Ishikawa (cell line): Measurements from ENCODE around the gene RNF114.

Experiments used
- CEBPB ChIP-seq: IDR thresholded peaks from 2 replicates; pipeline ENCODE4 v1.6.1; 2012
- CREB1 ChIP-seq: IDR thresholded peaks from 2 replicates; pipeline ENCODE4 v1.6.1; 2012; ENCODE audit warnings: low read depth
- EGR1 ChIP-seq: IDR thresholded peaks from 2 replicates; pipeline ENCODE4 v1.6.1; 2012
- EP300 ChIP-seq: IDR thresholded peaks from 2 replicates; pipeline ENCODE4 v1.6.1; 2012; ENCODE audit warnings: borderline replicate concordance
- FOXM1 ChIP-seq: IDR thresholded peaks from 2 replicates; pipeline ENCODE4 v1.6.1; 2012; ENCODE audit warnings: low read depth, borderline replicate concordance
- NFIC ChIP-seq: IDR thresholded peaks from 2 replicates; pipeline ENCODE4 v1.6.1; 2012
- RAD21 ChIP-seq: IDR thresholded peaks from 2 replicates; pipeline ENCODE4 v1.6.1; 2012; ENCODE audit warnings: low read depth
- TAF1 ChIP-seq: IDR thresholded peaks from 2 replicates; pipeline ENCODE4 v1.6.1; 2012; ENCODE audit warnings: low read depth, mild to moderate bottlenecking
- TCF12 ChIP-seq: IDR thresholded peaks from 2 replicates; pipeline ENCODE4 v1.6.1; 2012; ENCODE audit warnings: low read depth
- TEAD4 ChIP-seq: IDR thresholded peaks from 2 replicates; pipeline ENCODE4 v1.6.1; 2012
- YY1 ChIP-seq: IDR thresholded peaks from 2 replicates; pipeline ENCODE4 v1.6.1; 2012; ENCODE audit warnings: low read depth
- ZBTB7A ChIP-seq: IDR thresholded peaks from 2 replicates; pipeline ENCODE4 v1.6.1; 2012; ENCODE audit warnings: low read depth
- TF ChIP-seq, protein P1 (sequence below): IDR thresholded peaks from 2 replicates; pipeline ENCODE4 v1.6.1; 2012
- TF ChIP-seq, protein P2 (sequence below): IDR thresholded peaks from 2 replicates; pipeline ENCODE4 v1.6.1; 2012
- TF ChIP-seq, protein P3 (sequence below): IDR thresholded peaks from 2 replicates; pipeline ENCODE4 v1.6.1; 2012; ENCODE audit warnings: low read depth, mild to moderate bottlenecking

The RNF114 gene

DNA sequence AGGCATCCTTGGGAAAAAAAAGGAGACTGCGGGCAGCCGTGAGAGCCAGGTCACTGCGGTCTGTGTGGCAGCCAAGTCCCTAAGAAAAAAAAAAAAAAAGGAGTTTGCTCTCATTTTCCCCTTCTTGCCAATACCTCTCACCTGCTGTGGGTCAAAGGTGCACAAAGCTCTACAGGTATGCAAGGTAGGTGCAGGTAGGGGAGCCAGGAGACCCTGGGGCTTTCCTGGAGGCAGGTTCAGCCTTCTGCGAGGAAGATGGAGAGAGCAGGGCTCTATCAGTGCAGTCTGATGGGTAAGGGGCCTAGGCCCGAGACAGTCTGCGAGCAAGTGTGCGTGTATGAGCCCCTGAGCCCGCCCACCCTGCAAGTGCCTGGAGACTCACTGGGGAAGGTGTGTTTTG is 34.3 kb downstream of the RNF114 start:
- TF ChIP-seq CREB1 (no peak), FOXM1 (no peak), EP300 (no peak), ZBTB7A (no peak), TEAD4 (no peak)
- TF ChIP-seq, protein P1, sequence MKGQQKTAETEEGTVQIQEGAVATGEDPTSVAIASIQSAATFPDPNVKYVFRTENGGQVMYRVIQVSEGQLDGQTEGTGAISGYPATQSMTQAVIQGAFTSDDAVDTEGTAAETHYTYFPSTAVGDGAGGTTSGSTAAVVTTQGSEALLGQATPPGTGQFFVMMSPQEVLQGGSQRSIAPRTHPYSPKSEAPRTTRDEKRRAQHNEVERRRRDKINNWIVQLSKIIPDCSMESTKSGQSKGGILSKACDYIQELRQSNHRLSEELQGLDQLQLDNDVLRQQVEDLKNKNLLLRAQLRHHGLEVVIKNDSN = no peak

DNA sequence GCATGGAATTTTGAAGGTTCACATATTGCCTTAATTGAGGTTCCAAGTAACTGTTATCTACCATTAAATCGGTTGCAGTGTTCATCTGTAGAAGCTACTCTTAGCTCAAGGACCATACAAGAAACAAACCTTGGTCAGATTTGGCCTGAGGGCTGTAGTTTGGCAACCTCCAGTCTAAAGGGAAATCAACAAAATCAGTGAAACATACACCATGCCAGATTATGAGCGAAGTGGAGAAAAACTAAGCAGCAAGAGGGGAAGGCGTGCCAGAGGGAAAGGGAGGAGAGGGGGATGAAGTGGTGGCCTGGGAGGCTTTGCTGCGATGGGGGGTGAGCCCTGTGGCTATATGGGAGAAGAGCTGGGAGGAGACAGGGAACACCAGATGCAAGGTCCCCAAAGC is 37.8 kb downstream of the RNF114 start:
- no peak for TF ChIP-seq CREB1
- TF ChIP-seq TEAD4 = no peak

DNA sequence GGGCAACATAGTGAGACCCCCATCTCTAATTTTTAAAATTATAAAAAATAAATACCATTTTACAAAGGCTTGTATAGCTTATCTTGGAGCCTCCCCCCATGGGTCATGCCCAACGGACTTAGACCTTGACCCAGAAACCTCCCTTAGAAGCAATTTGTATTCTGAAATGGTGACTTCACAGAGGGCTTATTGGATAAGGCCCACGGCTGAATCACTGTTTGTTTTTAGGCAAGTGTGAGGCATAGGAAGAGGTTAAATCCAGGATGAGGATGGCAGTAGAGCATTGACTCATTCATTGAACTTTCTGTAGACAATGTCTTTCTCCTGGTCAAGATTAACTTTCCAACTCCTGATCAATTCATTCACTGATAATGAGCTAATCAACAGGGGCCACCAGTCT is 40.3 kb downstream of the RNF114 start:
- no peak for TF ChIP-seq YY1
- TF ChIP-seq, protein P2, sequence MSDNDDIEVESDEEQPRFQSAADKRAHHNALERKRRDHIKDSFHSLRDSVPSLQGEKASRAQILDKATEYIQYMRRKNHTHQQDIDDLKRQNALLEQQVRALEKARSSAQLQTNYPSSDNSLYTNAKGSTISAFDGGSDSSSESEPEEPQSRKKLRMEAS = no peak
- TF ChIP-seq EGR1 = no peak
- TF ChIP-seq RAD21 = no peak
- TF ChIP-seq EP300 = no peak
- no peak for TF ChIP-seq NFIC
- TF ChIP-seq FOXM1 = no peak
- TF ChIP-seq CEBPB = no peak
- TF ChIP-seq TCF12 = no peak
- TF ChIP-seq TAF1 = no peak
- TF ChIP-seq, protein P1 = no peak

DNA sequence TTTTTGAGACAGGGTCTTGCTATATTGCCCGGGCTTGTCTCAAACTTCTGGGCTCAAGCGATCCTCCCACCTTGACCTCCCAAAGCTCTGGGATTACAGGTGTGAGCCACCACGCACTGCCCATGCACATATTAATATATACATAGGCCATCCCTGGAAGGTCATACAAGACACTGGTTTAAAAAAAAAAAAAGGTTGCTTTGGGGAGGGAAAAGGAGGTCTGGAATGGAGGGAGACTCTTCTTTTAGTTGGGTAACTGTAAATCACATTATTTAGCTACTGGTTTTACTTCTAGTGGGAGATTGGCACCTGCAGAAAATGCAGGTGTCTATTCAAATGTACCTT is 42.5 kb downstream of the RNF114 start:
- no peak for TF ChIP-seq CREB1
- TF ChIP-seq TCF12 = peak; percentile 7; the same call in 1 of the 2 replicates

DNA sequence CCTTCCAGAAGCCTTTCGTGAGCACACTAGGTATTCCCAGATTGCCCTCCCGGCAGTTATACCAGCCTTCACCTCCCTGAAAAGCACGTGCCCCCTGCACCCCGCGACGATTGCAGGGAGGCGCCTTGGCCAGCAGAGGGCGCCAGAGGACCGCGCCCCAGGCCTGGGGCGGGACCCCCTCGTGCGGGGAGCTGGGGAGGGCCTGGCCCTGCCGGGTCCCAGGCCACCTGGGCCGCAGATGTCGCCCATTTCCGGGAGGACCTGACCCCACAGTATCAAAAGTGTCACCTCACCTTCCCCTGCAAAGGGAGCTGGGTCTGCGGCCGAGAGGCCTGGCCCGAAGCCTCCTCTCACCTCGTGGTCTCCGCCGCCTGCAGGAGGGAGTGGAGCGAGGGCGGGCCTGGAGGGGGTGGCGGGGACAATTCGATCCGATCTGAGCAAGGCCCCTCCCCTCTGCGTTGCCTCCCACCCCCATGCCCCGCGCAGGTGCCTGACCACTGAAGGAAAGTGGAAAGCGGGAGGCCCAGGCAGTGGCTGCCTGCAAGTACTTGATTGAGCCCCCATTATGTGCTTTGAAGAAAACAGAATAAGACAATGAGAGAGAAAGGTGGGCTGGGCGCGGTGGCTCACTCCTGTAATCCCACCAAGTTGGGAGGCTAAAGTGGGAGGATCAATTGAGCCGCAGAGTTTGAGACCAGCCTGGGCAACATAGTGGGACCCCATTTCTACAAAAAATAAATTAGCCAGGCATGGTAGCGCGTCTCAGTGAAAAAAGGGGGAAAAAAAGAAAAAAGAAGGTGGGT is 43.0 kb downstream of the RNF114 start:
- TF ChIP-seq, protein P2 = peak; percentile 89
- TF ChIP-seq CEBPB (no peak), YY1 (no peak), ZBTB7A (peak; percentile 85), RAD21 (peak; percentile 95)
- TF ChIP-seq, protein P1 = peak; percentile 81

DNA sequence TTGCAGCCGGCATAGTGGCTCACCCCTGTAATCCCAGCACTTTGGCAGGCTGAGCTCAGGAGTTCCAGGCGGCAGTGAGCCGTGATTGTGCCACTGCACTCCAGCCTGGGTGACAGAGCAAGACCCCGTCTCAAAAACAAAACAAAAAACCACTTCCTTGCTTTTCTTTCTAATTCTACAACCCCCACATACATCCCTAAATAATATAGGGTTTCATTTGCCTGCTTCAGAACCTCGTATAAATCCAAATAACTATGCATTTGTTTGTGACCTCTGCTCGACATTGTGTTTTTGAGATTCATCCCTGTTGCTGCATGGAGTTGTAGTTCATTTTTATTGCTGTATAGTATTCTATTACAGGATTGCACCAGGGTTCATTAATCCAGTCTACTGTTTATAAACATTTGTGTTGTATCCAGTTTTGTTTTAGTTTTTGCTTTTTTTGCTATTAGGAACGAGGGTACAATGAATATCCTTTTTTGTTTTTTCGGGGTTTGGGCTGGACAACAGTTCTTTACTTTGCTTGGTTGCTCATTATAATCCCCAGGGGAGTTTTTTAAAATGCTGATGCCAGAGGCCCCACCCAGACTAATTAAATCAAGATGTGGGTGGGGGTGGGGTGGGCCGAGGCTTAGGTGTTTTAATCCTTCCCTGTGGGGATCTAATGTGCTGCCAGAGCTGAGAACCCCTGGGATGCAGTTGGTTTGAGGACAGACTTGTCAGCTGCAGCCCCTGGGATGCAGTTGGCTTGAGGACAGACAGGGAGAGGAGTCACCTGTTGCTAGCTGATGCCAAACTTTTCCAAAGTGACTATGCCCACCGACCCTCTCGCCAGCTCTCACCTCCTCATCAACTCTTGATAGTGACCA is 44.2 kb downstream of the RNF114 start:
- TF ChIP-seq CEBPB (no peak), ZBTB7A (no peak), YY1 (no peak), TAF1 (no peak), FOXM1 (no peak), EP300 (no peak), RAD21 (no peak), TEAD4 (no peak), EGR1 (no peak), TCF12 (no peak), NFIC (no peak), CREB1 (no peak)
- TF ChIP-seq, protein P2 = no peak
- TF ChIP-seq, protein P1 = no peak
- TF ChIP-seq, protein P3, sequence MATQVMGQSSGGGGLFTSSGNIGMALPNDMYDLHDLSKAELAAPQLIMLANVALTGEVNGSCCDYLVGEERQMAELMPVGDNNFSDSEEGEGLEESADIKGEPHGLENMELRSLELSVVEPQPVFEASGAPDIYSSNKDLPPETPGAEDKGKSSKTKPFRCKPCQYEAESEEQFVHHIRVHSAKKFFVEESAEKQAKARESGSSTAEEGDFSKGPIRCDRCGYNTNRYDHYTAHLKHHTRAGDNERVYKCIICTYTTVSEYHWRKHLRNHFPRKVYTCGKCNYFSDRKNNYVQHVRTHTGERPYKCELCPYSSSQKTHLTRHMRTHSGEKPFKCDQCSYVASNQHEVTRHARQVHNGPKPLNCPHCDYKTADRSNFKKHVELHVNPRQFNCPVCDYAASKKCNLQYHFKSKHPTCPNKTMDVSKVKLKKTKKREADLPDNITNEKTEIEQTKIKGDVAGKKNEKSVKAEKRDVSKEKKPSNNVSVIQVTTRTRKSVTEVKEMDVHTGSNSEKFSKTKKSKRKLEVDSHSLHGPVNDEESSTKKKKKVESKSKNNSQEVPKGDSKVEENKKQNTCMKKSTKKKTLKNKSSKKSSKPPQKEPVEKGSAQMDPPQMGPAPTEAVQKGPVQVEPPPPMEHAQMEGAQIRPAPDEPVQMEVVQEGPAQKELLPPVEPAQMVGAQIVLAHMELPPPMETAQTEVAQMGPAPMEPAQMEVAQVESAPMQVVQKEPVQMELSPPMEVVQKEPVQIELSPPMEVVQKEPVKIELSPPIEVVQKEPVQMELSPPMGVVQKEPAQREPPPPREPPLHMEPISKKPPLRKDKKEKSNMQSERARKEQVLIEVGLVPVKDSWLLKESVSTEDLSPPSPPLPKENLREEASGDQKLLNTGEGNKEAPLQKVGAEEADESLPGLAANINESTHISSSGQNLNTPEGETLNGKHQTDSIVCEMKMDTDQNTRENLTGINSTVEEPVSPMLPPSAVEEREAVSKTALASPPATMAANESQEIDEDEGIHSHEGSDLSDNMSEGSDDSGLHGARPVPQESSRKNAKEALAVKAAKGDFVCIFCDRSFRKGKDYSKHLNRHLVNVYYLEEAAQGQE = no peak
